ENCODE results near the gene STOX1.

DNA sequence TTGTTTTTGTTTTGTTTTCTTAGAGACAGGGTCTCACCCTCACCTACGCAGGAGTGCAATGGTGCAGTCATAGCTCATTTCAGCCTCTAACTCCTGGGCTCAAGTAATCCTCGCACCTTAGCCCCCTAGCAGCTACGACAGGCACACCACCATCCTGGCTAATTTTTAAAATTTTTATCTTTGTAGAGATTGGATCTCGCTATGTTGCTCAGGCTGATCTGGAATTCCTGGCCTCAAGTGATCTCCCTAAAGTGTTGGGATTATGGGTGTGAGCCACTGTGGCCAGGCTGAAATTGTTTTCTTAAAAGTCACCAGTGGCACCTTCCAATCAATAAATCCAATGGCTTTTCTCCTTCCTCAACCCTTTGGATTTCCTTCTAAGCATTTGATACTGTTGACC lies 52.9 kb downstream of the STOX1 start:
- TF ChIP-seq POLR2AphosphoS5 (IDR thresholded peaks at IDR 0.05; ENCODE audit: borderline replicate concordance, low read depth, low read length) (no peak), EZH2 (IDR thresholded peaks at IDR 0.05) (no peak), FOXP2 (optimal IDR thresholded peaks at IDR 0.05; ENCODE audit: control extremely low read depth, extremely low read length, insufficient read depth) (no peak)

All from SK-N-MC (cell line).